Calu3 (cell line): ENCODE data around the gene HS3ST4. TPM values are rescaled to one million over a fixed set of nuclear protein-coding genes. Genes with fewer than 3 reads are reported as not detected.

ENCODE experiments used
- BruUV-seq: library from RNA; stranded (reverse); fragments of 400-500 nt; replicated peaks from 2 replicates; lab custom pipeline; 2021; lab: Mats Ljungman, UMichigan
- CTCF ChIA-PET: fragments of 300-600 bp; sonication (Branson Sonifier 250); formaldehyde crosslinking; loops from one replicate; lab custom pipeline; 2022; ENCODE audit warnings: antibody characterized with exemption; lab: Charles Lee
- DNase-seq: peaks from one replicate; pipeline ENCODE4 v3.0.0; 2022
- H3K27ac Mint-ChIP-seq: one replicate; pipeline ENCODE4 v1.8.0; 2022; ENCODE audit warnings: mixed read lengths; ENCODE audit not compliant: unreplicated experiment
- H3K27me3 Mint-ChIP-seq: one replicate; pipeline ENCODE4 v1.8.0; 2022; ENCODE audit warnings: mixed read lengths; ENCODE audit not compliant: unreplicated experiment
- H3K36me3 Mint-ChIP-seq: one replicate; pipeline ENCODE4 v1.8.0; 2022; ENCODE audit warnings: mild to moderate bottlenecking, moderate library complexity, mixed read lengths; ENCODE audit not compliant: insufficient read depth, unreplicated experiment
- H3K4me1 Mint-ChIP-seq: one replicate; pipeline ENCODE4 v1.8.0; 2022; ENCODE audit warnings: mild to moderate bottlenecking, low read depth, mixed read lengths; ENCODE audit not compliant: unreplicated experiment
- H3K4me3 Mint-ChIP-seq: one replicate; pipeline ENCODE4 v1.8.0; 2022; ENCODE audit warnings: mild to moderate bottlenecking, low read depth, moderate library complexity, mixed read lengths; ENCODE audit not compliant: unreplicated experiment
- H3K9me3 Mint-ChIP-seq: one replicate; pipeline ENCODE4 v1.8.0; 2022; ENCODE audit warnings: low read depth, mixed read lengths; ENCODE audit not compliant: unreplicated experiment
- CTCF ChIP-seq: fragments of 200-600 bp; IDR thresholded peaks from one replicate; pipeline ENCODE4 v1.8.0; 2022; ENCODE audit warnings: antibody characterized with exemption; ENCODE audit not compliant: unreplicated experiment
- intact Hi-C: fragments of 100-400 bp; cut with micrococcal nuclease; formaldehyde crosslinking; loops from one replicate; pipeline ENCODE4 v1.10.0; 2022; ENCODE audit not compliant: unreplicated experiment
- total RNA-seq: library from RNA; stranded (reverse); gene quantifications from 2 replicates; pipeline ENCODE4 v1.2.3, GENCODE V29; 2022

Gene HS3ST4
- total RNA-seq, 1 experiment from 2014 or later = not detected

- CTCF ChIA-PET = no interaction called here
- Mint-ChIP-seq H3K36me3 (no peaks in the 10 kb centered on the region), H3K4me1 (no peaks in the 10 kb centered on the region)
Observed at GRCh38 chr16:25786748-25787147, 95.0 kb downstream of the HS3ST4 start.

GRCh38 chr16:25788637-25789036, 96.9 kb downstream of the HS3ST4 start:
- no peaks in the 10 kb centered on the region for H3K36me3 Mint-ChIP-seq
- H3K4me1 Mint-ChIP-seq = no peaks in the 10 kb centered on the region
- no peak overlapping the region for H3K4me3 Mint-ChIP-seq
- CTCF ChIA-PET = no interaction called here
- DNase-seq = no peak
- no peaks in the 10 kb centered on the region for H3K27me3 Mint-ChIP-seq
- BruUV-seq = no TSS peak
- intact Hi-C loops = no loop called here
- TF ChIP-seq CTCF = no peak
- H3K27ac Mint-ChIP-seq = no peak overlapping the region
- H3K9me3 Mint-ChIP-seq = peaks cover 14% of the 10 kb centered on the region

More at GRCh38 chr16:25786748-25787147, 95.0 kb downstream of the HS3ST4 start:
- peaks cover 14% of the 10 kb centered on the region for H3K9me3 Mint-ChIP-seq
- TF ChIP-seq CTCF = no peak
- intact Hi-C loops = no loop called here
- no peaks in the 10 kb centered on the region for H3K27me3 Mint-ChIP-seq
- H3K27ac Mint-ChIP-seq = no peak overlapping the region
- no peak overlapping the region for H3K4me3 Mint-ChIP-seq
- no TSS peak for BruUV-seq
- no peak for DNase-seq

GRCh38 chr16:25796239-25796638, 104.5 kb downstream of the HS3ST4 start:
- CTCF ChIA-PET = no interaction called here
- H3K9me3 Mint-ChIP-seq = peaks cover 21% of the 10 kb centered on the region
- H3K4me1 Mint-ChIP-seq = no peaks in the 10 kb centered on the region
- H3K27me3 Mint-ChIP-seq = no peaks in the 10 kb centered on the region
- no peaks in the 10 kb centered on the region for H3K36me3 Mint-ChIP-seq
- intact Hi-C loops = no loop called here
- no peak overlapping the region for H3K27ac Mint-ChIP-seq
- DNase-seq = no peak
- no peak for TF ChIP-seq CTCF
- BruUV-seq = no TSS peak
- H3K4me3 Mint-ChIP-seq = no peak overlapping the region

GRCh38 chr16:25798065-25798464, 106.3 kb downstream of the HS3ST4 start:
- peaks cover 21% of the 10 kb centered on the region for H3K9me3 Mint-ChIP-seq
- no TSS peak for BruUV-seq
- TF ChIP-seq CTCF = no peak

More at GRCh38 chr16:25798065-25798464, 106.3 kb downstream of the HS3ST4 start:
- H3K27me3 Mint-ChIP-seq = no peaks in the 10 kb centered on the region
- no peak for DNase-seq
- H3K27ac Mint-ChIP-seq = no peak overlapping the region
- H3K4me3 Mint-ChIP-seq = no peak overlapping the region
- H3K36me3 Mint-ChIP-seq = no peaks in the 10 kb centered on the region
- H3K4me1 Mint-ChIP-seq = no peaks in the 10 kb centered on the region
- CTCF ChIA-PET = no interaction called here
- intact Hi-C loops = no loop called here
